CD14-positive monocyte (primary cell): Measurements from ENCODE around the gene REXO2. TPM values are rescaled to one million over a fixed set of nuclear protein-coding genes. Genes with fewer than 3 reads are reported as not detected.

Experiments used
- DNase-seq, 3 donors: peaks; one replicate each; pipeline ENCODE4 v3.0.0-alpha.2; 2011 to 2022
- H2AFZ ChIP-seq: 2 replicates; pipeline ENCODE4 v1.6.0; 2012; ENCODE audit warnings: mild to moderate bottlenecking, low read depth, low read length, inconsistent platforms; ENCODE audit not compliant: insufficient read depth, poor library complexity, severe bottlenecking
- H3K27ac ChIP-seq, 2 donors: 1 replicate in 1 of 2; 2 replicates in 1 of 2; pipeline ENCODE4 v1.5.1; 2012 to 2013; ENCODE audit warnings: low read length in 2 of 2, control low read depth in 1 of 2, inconsistent platforms in 1 of 2, low read depth in 1 of 2, mild to moderate bottlenecking in 1 of 2
- H3K27me3 ChIP-seq, 2 donors: one replicate each; pipeline versions ENCODE4 v1.6.0 to v1.6.1; 2011 to 2013; ENCODE audit warnings: low read length in 2 of 2; ENCODE audit not compliant: control insufficient read depth in 2 of 2, insufficient read depth in 2 of 2
- H3K36me3 ChIP-seq, 2 donors: replicated peaks in 1 of 2; 1 replicate in 1 of 2; 2 replicates in 1 of 2; pipeline versions ENCODE4 v1.5.1 to v1.6.1; 2012 to 2013; ENCODE audit warnings: low read length in 2 of 2, control low read depth in 1 of 2, inconsistent platforms in 1 of 2, mild to moderate bottlenecking in 1 of 2; ENCODE audit not compliant: insufficient read depth in 2 of 2, control insufficient read depth in 1 of 2
- H3K4me1 ChIP-seq, 2 donors: 1 replicate in 1 of 2; 2 replicates in 1 of 2; pipeline versions ENCODE4 v1.5.1 to v1.6.1; 2012 to 2013; ENCODE audit warnings: low read length in 2 of 2, control low read depth in 1 of 2, inconsistent platforms in 1 of 2, mild to moderate bottlenecking in 1 of 2, moderate library complexity in 1 of 2; ENCODE audit not compliant: insufficient read depth in 2 of 2, control insufficient read depth in 1 of 2
- H3K4me2 ChIP-seq: replicated peaks from 2 replicates; pipeline ENCODE3; 2012; ENCODE audit warnings: low read length, moderate library complexity, mild to moderate bottlenecking; ENCODE audit not compliant: poor library complexity, severe bottlenecking; ENCODE audit errors: extremely low read depth
- H3K4me3 ChIP-seq, 3 experiments: fragments of 200-600 bp in 1 of 3; sonication (generic) in 1 of 3; replicated peaks in 1 of 3; 1 replicate in 2 of 3; 2 replicates in 1 of 3; pipeline ENCODE4 v1.5.1; 2011 to 2013; ENCODE audit warnings: low read length in 3 of 3, mild to moderate bottlenecking in 3 of 3, control low read depth in 2 of 3, low read depth in 2 of 3, inconsistent platforms in 1 of 3, moderate library complexity in 1 of 3
- H3K79me2 ChIP-seq: 2 replicates; pipeline ENCODE4 v1.6.0; 2012; ENCODE audit warnings: mild to moderate bottlenecking, control low read depth, inconsistent platforms, low read length, moderate library complexity; ENCODE audit not compliant: insufficient read depth
- H3K9ac ChIP-seq: 2 replicates; pipeline ENCODE4 v1.6.0; 2017; ENCODE audit warnings: low read length, mild to moderate bottlenecking; ENCODE audit not compliant: insufficient read depth, poor library complexity, severe bottlenecking
- H3K9me3 ChIP-seq, 2 donors: replicated peaks in 1 of 2; 1 replicate in 1 of 2; 2 replicates in 1 of 2; pipeline versions ENCODE4 v1.5.1 to v1.6.1; 2012 to 2013; ENCODE audit warnings: low read length in 2 of 2, control low read depth in 1 of 2; ENCODE audit not compliant: control insufficient read depth in 1 of 2, insufficient read depth in 1 of 2
- H4K20me1 ChIP-seq: 2 replicates; pipeline ENCODE4 v1.6.0; 2012; ENCODE audit warnings: mild to moderate bottlenecking, low read length, control low read depth, moderate library complexity; ENCODE audit not compliant: insufficient read depth
- H3K27ac Mint-ChIP-seq, 7 donors: one replicate each; pipeline ENCODE4 v1.8.0; 2020; ENCODE audit warnings: mild to moderate bottlenecking in 7 of 7, mixed read lengths in 7 of 7, moderate library complexity in 6 of 7, inconsistent platforms in 2 of 7
- H3K27me3 Mint-ChIP-seq, 3 donors: one replicate each; pipeline ENCODE4 v1.8.0; 2021 to 2022; ENCODE audit warnings: low read depth in 3 of 3, mild to moderate bottlenecking in 3 of 3, mixed read lengths in 3 of 3, moderate library complexity in 3 of 3, inconsistent platforms in 1 of 3
- H3K36me3 Mint-ChIP-seq, 2 donors: one replicate each; pipeline ENCODE4 v1.8.0; 2020; ENCODE audit warnings: mixed read lengths in 2 of 2, inconsistent platforms in 1 of 2, mild to moderate bottlenecking in 1 of 2
- H3K4me1 Mint-ChIP-seq: one replicate; pipeline ENCODE4 v1.8.0; 2020; ENCODE audit warnings: mild to moderate bottlenecking, mixed read lengths
- H3K4me3 Mint-ChIP-seq, 2 donors: one replicate each; pipeline ENCODE4 v1.8.0; 2020; ENCODE audit warnings: mild to moderate bottlenecking in 2 of 2, mixed read lengths in 2 of 2, moderate library complexity in 1 of 2
- H3K9me3 Mint-ChIP-seq, 7 donors: one replicate each; pipeline ENCODE4 v1.8.0; 2020 to 2022; ENCODE audit warnings: mixed read lengths in 7 of 7, mild to moderate bottlenecking in 6 of 7, moderate library complexity in 6 of 7, inconsistent platforms in 2 of 7
- CTCF ChIP-seq: fragments of 200-600 bp; IDR thresholded peaks from one replicate; pipeline ENCODE4 v1.8.0; 2022; ENCODE audit warnings: antibody characterized with exemption, mild to moderate bottlenecking
- WGBS: methylation state at CpG from one replicate; pipeline ENCODE4 v1.1.5; 2013; ENCODE audit warnings: missing lambda C conversion rate; ENCODE audit not compliant: insufficient coverage; 5-methylcytosine and 5-hydroxymethylcytosine counted together
- intact Hi-C, 2 donors: fragments of 100-400 bp; cut with micrococcal nuclease; formaldehyde crosslinking; loops; one replicate each; pipeline versions ENCODE4 v1.15.0 to v1.15.1; 2023
- polyA plus RNA-seq, 3 donors: library from polyadenylated mRNA; depleted of rRNA in 1 of 3; unstranded in 2 of 3; stranded (reverse) in 1 of 3; fragments of 300-500 nt in 2 of 3; fragments of >200 nt in 1 of 3; fragmentation: Illumina TruSeq in 2 of 3; gene quantifications; 1 replicate in 2 of 3; 2 replicates in 1 of 3; pipeline ENCODE4 v1.2.3, GENCODE V29; 2012 to 2021

Gene REXO2
- polyA plus RNA-seq, 3 donors: 18.0 to 22.5 (median 22.2) TPM

GRCh38 chr11:114441921-114442320 is 2.7 kb downstream of the REXO2 start:
- WGBS: 100% methylated on average over 1 of the region's 2 CpGs
- Histone ChIP-seq H3K4me2 (no peak overlapping the region), H3K9me3 (no peaks in the 10 kb centered on the region), H3K9ac (no peak overlapping the region), H3K27ac (no peak overlapping the region), H3K4me3 (no peak overlapping the region), H3K4me1 (peaks cover 14 to 16% of the 10 kb centered on the region in 2 donors), H2AFZ (no peak overlapping the region), H3K79me2 (no peaks in the 10 kb centered on the region), H3K27me3 (no peaks in the 10 kb centered on the region), H3K36me3 (no peaks in the 10 kb centered on the region), H4K20me1 (no peaks in the 10 kb centered on the region)
- H3K27me3 Mint-ChIP-seq: peaks cover 0 to 3% (median 2%) of the 10 kb centered on the region in 3 donors
- no peak overlapping the region for H3K4me3 Mint-ChIP-seq
- DNase-seq: no peak
- no peak overlapping the region for H3K27ac Mint-ChIP-seq
- intact Hi-C loops: no loop called here
- H3K4me1 Mint-ChIP-seq: peaks cover 16% of the 10 kb centered on the region
- H3K9me3 Mint-ChIP-seq: peaks cover 0 to 3% (median 0%) of the 10 kb centered on the region in 7 donors
- TF ChIP-seq CTCF: no peak
- H3K36me3 Mint-ChIP-seq: peaks cover 13 to 19% of the 10 kb centered on the region in 2 donors

- no peak overlapping the region for H3K4me3 ChIP-seq
- Mint-ChIP-seq H3K4me1 (peaks cover 16% of the 10 kb centered on the region), H3K27ac (no peak overlapping the region), H3K36me3 (peaks cover 13 to 23% of the 10 kb centered on the region in 2 donors), H3K4me3 (no peak overlapping the region), H3K9me3 (peaks cover 0 to 3% (median 0%) of the 10 kb centered on the region in 7 donors), H3K27me3 (peaks cover 0 to 2% (median under 1%) of the 10 kb centered on the region in 3 donors)
- H3K79me2 ChIP-seq: no peaks in the 10 kb centered on the region
- no peak for DNase-seq
- H3K36me3 ChIP-seq: no peaks in the 10 kb centered on the region
- whole genome bisulfite sequencing: no CpG with 5 or more reads among the region's 1 CpG
- no peaks in the 10 kb centered on the region for H3K27me3 ChIP-seq
- H3K9me3 ChIP-seq: no peaks in the 10 kb centered on the region
- intact Hi-C loops: no loop called here
- no peak overlapping the region for H2AFZ ChIP-seq
- H3K27ac ChIP-seq: no peak overlapping the region
- H4K20me1 ChIP-seq: no peaks in the 10 kb centered on the region
- peaks cover 14 to 16% of the 10 kb centered on the region in 2 donors for H3K4me1 ChIP-seq
- TF ChIP-seq CTCF: no peak
- H3K4me2 ChIP-seq: no peak overlapping the region
- no peak overlapping the region for H3K9ac ChIP-seq
Observed at GRCh38 chr11:114442536-114442935, 3.3 kb downstream of the REXO2 start.
